NK-92 (cell line): ENCODE data around the gene DEPP1.

Experiments used
- DNase-seq: peaks from one replicate; lab custom pipeline; 2025; ENCODE audit not compliant: unreplicated experiment; lab: John Stamatoyannopoulos, UW

DEPP1 gene

DNA sequence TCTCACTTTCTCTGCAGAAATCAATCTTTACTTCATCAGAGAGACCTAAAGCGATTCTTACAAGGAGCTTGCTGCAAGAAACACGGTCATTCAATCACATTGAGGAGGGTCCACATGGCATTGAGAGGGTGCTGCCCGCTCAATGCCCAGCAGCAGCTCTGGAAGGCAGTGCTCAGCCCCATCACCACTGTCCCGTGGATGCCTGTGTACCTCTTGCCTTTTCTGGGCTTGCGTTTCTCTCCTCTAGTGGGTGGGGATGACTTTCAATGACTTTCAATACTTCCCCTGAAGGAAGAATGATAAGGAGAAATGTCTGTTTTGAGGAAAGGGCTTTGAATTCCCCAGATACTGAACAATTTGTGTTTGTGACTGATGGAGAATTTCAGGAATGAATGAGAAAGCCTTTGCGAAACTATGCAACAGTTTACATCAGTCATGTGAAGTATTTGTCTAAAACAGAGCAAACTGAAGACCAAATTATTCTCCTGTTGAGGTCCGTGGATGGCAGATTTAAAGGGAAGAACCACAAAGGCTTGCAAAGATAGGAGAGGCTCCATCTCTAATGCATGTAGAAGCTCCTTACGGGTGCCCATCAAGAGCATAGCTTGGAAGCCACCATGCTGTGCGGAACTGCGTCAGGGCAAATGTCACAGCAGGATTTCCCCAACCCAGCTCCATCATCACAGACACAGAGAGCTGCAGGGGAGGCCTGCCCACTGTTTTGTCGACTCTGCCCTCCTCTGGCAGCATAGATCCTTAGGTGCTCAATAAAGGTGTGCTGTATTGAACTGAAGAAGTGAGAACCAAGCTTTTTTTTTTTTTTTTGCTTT, 15.5 kb upstream of the DEPP1 start:
- no peak for DNase-seq

DNA sequence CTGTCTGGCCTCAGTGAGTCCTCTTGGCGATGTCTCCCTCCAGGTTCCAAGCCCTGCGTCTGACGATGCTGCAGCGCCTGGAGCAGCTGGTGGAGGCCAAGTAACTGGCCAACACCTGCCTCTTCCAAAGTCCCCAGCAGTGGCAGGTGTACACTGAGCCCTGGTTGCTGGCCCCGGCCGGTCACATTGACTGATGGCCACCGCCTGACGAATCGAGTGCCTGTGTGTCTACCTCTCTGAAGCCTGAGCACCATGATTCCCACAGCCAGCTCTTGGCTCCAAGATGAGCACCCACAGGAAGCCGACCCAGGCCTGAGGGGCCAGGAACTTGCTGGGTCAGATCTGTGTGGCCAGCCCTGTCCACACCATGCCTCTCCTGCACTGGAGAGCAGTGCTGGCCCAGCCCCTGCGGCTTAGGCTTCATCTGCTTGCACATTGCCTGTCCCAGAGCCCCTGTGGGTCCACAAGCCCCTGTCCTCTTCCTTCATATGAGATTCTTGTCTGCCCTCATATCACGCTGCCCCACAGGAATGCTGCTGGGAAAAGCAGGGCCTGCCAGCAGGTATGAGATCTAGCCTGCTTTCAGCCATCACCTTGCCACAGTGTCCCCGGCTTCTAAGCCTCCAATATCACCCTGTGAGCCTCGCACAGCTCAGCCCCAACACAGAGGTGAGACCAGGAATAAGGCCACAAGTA, 14.8 kb upstream of the DEPP1 start:
- no peak for DNase-seq

DNA sequence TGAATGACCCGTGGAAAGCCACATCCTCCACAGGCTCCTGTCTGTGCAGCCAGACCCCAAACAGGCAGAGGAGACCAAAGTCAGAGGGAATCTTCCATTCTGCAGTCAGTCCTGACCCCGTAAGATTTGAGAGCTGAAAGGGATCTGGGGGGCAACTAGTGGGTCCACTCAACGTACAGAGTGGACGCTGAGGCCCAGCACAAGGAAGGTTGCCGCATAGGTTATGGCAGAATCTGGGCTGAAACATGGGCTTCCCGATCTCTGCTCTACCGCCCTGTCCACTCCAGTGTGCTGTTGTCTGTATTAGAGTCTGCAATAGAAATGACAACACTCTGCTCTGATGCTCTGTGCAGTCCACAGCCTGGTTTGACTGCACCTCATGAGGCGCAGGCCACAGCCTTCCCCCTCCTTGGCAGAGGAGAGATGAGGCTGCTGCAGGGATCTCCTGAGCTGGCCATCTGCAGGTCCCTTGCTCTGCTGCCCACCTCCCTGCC, 14.2 kb upstream of the DEPP1 start:
- no peak for DNase-seq

DNA sequence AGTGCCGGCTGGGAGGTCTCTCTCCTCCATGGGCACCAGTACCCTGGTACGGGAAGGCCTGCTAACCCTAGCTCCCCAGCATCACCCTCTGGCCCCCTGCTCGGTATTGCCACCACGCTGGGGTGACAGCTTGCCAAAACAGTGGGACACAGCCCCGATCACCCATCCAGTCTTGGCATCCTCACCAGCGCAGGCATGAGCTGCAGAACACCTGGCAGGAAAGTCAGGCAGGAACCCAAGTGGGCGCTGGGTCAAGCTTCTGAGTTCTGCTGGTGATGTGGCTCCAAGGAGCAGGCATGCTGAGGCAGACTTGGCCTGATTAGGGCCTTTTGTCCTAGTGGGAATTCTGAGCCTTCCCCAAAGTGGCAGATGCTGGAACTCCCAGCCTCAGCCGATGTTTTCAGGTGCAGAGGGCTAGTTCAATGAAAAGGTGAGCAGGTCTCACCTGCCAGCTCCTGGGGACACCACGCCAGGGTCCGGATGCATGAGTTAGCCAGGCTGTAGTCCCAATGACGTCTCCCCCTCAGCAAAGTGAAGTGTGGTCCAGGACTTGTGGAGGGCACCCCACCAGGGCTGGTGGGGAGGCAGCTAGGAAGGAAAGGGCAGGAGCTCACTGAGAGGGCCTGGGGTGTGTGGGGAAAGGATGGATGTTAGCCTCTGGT, 13.6 kb upstream of the DEPP1 start:
- no peak for DNase-seq

DNA sequence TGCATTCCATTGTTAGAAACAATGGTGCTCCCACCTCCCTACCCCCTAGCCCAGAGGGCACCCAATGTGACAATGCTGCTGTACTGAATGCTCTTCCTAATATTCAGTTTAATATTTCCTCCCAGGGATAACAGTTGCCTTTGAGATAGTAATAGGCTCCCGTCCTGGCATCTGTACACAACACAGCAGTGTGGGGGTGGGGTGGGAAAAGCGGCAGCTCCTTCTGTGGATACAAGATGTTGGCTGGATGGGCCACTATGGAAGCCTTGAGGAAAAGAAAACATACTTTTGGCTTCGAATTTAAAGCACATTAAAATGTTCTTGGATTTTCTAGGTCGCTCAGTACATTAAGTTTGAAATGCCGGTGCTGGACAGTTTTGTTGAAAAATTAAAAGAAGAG, 13.0 kb upstream of the DEPP1 start:
- no peak for DNase-seq

DNA sequence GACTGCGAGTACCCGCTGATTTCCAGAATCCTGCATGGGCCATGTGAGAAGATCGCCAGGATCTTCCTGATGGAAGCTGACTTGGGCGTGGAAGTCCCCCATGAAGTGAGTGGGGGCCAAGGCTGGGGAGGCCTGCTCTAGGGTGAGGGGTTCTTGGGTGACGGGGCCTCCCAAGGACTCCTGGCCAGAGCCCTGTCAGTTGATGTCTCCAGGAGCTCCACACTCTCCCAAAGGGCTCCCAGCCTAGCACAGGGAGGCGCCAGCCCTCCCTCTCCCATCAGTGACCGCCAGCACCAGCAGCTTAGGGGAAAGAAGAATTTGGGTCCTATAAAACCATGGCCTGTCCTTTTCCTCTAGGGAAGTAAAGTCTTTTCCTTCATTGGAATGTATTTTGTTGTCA, 12.4 kb upstream of the DEPP1 start:
- no peak for DNase-seq

DNA sequence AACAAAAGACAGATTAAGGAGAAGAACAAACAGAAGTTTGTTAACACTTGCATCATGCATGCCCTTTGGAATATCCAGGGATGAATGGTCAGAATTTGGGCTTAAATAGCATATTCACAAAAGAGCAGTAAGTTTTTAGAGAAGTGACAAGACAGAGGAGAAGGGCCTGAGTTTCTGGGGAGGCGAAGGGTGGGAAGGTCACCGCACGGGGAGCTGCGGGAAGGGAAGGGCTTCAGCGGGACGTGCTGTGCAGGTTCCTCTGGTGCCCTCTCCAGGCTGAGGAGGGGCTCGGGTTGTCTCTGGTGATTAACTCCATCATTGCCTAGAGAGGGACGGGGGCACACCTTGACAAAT, 11.7 kb upstream of the DEPP1 start:
- no peak for DNase-seq

DNA sequence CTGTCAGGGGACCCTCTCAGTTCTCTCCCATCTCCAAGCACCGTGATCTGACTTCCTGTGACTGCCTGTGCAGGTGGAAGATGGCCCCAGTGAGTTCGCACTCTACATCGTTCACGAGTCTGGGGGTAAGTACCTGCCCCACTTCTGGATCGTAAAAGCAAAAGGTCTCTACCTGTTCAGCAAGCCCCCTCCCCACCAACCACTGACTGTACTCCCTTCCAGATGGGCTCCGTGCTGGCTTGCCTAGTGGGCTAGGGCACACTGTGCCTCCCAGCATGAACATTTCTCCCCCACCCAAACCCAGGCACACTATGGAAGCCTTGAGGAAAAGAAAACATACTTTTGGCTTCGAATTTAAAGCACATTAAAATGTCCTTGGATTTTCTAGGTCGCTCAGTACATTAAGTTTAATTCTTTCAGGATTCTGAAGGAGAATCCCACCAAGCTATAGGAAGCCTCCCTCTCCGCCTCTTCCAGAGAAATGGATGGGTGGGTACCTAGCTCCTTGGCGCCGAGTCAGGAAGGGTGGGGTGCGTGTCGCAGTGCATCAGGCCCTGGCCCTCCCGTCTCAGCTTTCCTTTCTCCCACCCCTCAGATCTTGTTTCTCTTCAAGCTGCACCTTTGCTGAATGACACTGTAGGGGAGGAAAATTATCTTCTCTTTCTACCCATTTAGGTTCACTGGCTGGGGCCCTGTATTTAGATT, 11.1 kb upstream of the DEPP1 start:
- DNase-seq = no peak

DNA sequence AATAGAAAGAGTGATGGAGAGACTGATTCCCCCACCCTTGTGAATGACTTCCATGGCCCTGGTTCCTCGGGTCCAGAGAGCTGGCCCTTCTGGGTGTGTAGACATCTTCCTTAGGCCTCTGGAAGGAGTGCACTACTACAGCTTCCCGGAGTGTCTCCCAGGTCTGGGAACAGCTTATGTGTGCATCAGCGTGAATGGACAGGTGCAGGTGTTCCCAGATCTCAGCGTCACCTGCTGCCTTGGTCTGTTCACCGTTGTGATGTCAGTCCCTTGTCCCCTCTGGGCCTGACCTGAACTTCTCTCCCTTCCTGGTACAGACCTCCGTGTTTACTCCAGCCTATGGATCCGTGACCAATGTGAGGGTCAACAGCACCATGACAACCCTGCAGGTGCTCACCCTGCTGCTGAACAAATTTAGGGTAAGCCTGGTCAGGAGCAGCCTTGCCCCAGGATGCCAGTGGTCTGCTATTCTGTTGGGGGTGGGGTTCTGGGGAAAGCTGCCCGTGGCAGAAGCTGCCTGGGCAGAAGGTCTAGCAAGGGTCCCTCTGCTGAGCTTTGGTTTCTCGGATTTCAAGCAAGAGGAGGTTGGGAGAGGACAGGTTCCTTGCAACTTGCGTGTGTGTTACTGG, 10.5 kb upstream of the DEPP1 start:
- no peak for DNase-seq

DNA sequence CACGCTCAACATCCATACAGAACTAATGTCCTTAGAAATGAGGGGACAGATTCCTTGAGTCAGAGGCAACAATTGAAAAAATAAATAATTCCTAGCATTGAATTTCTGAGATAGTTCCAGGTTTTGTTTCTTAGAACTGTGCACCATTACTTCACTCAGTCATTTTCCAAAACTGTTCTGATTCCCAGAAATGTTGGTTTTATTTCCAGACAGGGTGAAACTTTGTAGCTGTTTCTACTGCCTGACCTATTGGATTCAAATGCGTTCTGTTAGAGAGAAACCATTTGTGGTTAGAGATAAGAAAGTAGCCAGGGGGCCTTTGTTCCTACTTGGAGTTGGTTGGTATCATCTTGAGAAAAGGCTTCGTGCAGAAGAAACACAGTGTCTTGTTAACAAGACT, 8.1 kb upstream of the DEPP1 start:
- DNase-seq = no peak

DNA sequence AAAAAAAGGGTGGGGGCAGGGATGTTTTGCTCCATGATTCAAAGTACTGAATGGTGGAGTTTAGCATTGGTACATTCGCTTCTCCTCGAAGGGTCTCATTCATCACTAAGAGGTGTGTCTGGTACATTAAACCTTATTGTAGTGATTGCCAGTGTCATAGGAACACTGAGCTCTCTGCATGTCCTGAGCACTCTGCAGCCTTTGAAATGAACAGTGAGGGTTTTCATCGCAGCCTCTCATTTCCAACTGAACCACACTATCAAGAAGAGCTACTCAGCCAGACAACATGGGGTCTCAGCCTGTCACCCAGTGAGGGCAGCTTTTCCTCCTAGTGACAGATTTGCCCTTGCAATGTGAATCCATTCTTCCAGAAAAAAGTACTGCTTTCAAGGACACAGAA, 7.6 kb upstream of the DEPP1 start:
- no peak for DNase-seq

DNA sequence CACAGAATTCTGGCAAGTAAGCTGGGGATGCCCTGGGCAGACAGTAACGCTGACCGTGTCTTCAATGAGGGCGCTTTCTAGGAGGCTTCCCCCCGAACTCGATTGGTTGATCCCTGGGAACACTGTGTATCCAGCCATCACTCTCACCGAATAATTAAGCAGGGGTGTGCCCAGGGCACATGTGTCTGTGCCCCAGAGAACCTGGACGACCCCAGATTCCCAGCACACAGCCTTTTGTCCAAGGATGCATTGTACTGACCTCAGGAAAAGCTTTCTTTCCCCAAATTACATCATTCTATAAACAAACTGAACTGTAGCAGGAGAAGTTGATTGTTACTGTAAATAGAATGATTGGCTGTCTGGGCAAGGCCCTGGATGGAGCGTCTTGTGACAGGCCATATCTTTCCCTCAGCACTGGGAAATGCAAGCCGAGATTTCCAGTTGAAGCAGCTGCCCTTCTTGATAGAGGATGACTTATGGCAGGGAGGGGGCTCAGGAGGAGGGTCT, 6.6 kb upstream of the DEPP1 start:
- no peak for DNase-seq

DNA sequence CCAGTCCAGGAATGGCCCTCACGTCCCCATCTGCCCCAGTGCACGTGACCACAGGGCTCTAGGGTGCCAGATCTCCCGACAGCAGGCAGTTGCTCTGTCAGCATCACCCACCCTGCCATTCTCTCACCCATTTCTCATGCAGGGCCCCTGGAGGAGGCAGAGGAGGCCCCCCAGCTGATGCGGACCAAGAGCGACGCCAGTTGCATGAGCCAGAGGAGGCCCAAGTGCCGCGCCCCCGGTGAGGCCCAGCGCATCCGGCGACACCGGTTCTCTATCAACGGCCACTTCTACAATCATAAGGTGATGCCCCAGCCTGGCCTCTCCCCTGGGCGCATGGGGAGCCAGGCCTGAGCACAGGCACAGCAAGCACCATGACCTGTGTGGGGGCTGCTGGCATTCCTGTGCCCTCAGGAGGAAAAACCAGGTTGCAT, 6.1 kb upstream of the DEPP1 start:
- no peak for DNase-seq

DNA sequence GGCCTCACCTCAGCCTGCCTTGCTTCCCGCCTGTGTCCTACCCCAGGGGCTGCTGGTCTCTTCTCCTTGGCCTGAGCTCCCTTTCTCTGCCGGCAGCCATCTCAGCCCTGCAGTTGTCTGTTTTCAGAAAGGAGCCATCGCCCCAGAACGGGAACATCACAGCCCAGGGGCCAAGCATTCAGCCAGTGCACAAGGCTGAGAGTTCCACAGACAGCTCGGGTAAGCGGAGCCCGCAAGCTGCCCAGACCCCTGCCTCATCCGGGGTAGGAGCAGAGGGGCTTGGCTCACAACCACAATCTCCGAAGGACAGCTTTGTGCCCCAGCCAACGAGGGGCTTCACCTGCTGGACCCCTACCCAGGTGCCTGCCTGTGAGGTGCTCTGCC, 5.3 kb upstream of the DEPP1 start:
- no peak for DNase-seq

DNA sequence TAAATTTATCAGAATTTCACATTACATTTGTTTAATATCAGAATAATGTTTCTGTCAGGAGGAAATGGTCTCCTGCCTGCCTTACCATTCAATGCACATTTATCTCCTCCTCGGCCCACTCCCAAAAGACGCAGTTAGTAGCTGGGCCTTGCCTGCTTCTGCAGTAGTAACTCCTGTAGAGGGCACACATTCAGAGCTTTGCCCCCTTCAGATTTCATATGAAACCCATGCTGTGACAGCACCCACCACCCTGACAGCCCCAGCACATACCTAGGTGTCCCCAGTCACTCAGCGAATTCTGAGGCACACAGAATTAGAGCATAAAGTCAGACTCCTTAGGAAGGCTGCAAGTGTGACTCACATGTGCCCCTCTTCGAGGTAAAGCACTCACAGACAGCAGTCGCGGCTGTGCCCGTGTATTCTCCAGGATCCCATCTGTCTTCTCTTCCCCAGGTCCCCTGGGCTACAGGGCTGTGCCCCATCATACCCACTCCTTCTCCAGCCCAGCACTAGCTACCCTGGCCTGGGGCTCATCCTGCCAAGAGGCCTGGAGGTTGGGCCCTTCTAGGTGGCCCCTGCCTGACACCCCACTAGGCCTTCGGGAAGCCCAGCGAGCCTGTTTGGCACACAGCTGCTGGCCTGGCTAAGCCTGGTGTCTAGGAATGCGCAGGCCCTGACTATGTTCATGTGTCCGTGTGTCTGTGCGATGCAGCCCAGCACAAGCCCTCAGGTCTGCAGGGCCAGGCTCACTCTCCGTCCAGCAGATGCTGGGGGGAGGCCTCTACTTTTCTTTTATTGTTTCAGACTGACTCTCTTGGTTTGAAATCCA, 4.7 kb upstream of the DEPP1 start:
- no peak for DNase-seq

DNA sequence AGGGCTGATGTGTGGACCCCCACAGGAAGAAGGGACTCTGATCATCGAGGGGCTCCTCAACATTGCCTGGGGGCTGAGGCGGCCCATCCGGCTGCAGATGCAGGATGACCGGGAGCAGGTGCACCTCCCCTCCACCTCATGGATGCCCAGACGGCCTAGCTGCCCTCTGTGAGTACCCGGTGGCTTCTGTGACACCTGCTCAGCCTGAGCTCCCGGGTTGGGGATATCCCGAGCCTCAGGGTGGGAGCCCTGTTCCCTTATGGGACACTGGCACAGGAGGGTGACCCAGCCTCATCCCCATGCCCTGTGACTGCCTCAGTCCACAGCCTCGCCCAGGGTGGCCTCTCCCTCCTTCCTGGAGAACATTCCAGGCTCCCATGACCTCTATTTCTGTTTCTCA, 3.9 kb upstream of the DEPP1 start:
- no peak for DNase-seq

DNA sequence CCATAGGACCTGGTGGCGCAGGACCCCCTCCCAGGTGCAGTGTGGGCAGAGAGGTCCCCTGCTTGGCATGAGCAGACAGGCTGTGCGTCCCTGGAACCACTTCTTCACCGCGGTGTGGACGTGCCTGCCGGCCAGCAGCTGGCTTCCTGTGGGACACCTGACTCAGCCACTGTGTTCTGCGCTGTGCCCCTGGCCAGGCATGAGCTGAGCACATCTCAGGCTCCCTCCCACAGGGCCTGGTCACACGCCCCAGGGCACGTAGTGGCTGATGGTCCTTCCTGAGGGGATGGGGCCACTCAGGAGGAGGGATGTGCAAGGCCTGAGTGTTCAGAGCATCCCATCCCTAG, 3.5 kb upstream of the DEPP1 start:
- no peak for DNase-seq

DNA sequence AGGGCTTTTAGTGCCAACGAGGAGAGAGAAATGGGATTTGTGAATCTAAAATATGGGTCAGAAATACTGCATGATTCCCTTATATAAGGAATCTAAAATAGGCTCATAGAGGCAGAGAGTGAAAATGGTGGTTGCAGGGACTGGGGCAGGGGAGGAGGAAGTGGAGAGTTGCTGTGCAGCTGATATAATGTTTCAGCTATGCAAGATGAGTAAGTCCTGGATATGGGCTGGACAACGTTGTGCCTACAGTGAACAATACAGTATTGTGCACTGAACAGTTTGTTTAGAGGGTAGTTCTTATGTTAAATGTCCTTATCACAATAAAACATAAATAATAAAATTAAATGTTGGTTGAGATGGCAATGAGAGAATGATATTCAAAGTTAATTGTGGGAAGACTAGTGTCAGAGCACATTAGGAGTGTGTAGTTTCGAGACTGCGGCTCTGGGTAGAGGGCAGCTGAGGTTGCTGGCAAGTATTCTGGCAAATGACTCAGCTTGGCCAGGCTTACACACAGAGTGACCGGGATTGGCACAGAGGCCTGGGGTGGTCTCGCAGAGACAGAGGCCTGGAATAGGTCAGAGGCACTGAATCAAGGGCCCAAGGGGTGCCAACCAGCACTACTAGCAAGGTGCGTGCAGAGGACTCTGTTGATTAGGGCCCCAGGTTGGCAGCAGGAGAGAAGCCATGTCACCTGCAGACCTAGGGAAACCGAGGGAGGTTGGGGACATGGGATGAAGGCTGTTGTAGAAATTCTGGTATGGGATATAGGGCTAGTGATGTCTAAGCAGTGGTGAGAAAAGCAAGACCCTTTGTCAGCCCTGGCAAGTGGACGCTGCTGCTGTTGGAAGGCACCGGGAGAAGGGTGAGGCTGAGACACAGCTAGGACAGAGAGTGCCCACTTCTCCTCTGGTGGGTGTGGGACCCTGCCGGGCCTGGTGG, 2.8 kb upstream of the DEPP1 start:
- DNase-seq = no peak
